SK-N-SH (cell line): ENCODE results near the gene CD200.
"Not testable (repeated sequence)": the region's sequence is repeated elsewhere in the genome, so short reads cannot be mapped to it uniquely, and the experiment has no call there.

ENCODE experiments used
- CTCF ChIP-seq: fragments of 200-600 bp; sonication (generic); IDR thresholded peaks from 2 replicates; pipeline ENCODE4 v1.6.1; 2017; ENCODE audit warnings: antibody characterized with exemption, mild to moderate bottlenecking, moderate library complexity
- EZH2phosphoT487 ChIP-seq: fragments of 200-600 bp; sonication (generic); IDR thresholded peaks from 2 replicates; pipeline ENCODE4 v1.6.1; 2017; ENCODE audit warnings: low read depth, mixed run types, mild to moderate bottlenecking, antibody characterized with exemption, moderate library complexity, borderline replicate concordance
- FOSL2 ChIP-seq: IDR thresholded peaks from 2 replicates; pipeline ENCODE4 v1.4.0; 2012; ENCODE audit warnings: low read depth, mild to moderate bottlenecking, moderate library complexity, borderline replicate concordance
- FOXJ3 ChIP-seq: sonication (generic); formaldehyde crosslinking; IDR thresholded peaks from 2 replicates; pipeline ENCODE4 v1.5.1; 2020; ENCODE audit warnings: mild to moderate bottlenecking, missing genetic modification reagents
- NRF1 ChIP-seq: IDR thresholded peaks from 2 replicates; pipeline ENCODE4 v1.6.1; 2012; ENCODE audit warnings: low read depth, mild to moderate bottlenecking, low read length
- TAF1 ChIP-seq: IDR thresholded peaks from 2 replicates; pipeline ENCODE4 v1.6.1; 2012; ENCODE audit warnings: low read depth, mild to moderate bottlenecking, low read length, moderate library complexity, borderline replicate concordance
- TEAD4 ChIP-seq: IDR thresholded peaks from 2 replicates; pipeline ENCODE4 v1.4.0; 2012; ENCODE audit warnings: mild to moderate bottlenecking, borderline replicate concordance; ENCODE audit not compliant: insufficient read depth
- TF ChIP-seq, protein P1 (sequence below): IDR thresholded peaks from 2 replicates; pipeline ENCODE4 v1.6.1; 2012; ENCODE audit warnings: mild to moderate bottlenecking, low read depth, low read length, moderate library complexity

DNA sequence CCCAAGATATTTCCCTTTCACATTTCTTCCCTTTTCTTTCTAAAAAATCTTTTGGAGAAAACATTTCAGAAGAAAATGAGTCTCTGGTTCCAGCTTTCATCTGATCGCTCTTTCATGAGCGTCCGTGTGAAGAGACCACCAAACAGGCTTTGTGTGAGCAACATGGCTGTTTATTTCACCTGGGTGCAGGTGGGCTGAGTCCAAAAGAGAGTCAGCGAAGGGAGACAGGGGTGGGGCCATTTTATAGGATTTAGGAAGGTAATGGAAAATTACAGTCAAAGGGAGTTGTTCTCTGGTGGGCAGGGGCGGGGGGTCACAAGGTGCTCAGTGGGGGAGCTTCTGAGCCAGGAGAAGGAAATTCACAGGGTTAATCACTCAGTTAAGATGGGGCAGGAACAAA lies 67.4 kb downstream of the CD200 start:
- not testable (repeated sequence) for TF ChIP-seq FOSL2; EZH2phosphoT487; CTCF; TEAD4; FOXJ3 (CRISPR knock-in tag); TAF1; NRF1
- TF ChIP-seq, protein P1, sequence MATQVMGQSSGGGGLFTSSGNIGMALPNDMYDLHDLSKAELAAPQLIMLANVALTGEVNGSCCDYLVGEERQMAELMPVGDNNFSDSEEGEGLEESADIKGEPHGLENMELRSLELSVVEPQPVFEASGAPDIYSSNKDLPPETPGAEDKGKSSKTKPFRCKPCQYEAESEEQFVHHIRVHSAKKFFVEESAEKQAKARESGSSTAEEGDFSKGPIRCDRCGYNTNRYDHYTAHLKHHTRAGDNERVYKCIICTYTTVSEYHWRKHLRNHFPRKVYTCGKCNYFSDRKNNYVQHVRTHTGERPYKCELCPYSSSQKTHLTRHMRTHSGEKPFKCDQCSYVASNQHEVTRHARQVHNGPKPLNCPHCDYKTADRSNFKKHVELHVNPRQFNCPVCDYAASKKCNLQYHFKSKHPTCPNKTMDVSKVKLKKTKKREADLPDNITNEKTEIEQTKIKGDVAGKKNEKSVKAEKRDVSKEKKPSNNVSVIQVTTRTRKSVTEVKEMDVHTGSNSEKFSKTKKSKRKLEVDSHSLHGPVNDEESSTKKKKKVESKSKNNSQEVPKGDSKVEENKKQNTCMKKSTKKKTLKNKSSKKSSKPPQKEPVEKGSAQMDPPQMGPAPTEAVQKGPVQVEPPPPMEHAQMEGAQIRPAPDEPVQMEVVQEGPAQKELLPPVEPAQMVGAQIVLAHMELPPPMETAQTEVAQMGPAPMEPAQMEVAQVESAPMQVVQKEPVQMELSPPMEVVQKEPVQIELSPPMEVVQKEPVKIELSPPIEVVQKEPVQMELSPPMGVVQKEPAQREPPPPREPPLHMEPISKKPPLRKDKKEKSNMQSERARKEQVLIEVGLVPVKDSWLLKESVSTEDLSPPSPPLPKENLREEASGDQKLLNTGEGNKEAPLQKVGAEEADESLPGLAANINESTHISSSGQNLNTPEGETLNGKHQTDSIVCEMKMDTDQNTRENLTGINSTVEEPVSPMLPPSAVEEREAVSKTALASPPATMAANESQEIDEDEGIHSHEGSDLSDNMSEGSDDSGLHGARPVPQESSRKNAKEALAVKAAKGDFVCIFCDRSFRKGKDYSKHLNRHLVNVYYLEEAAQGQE: not testable (repeated sequence)
